ENCODE measurements around the gene HLCS. TPM values are rescaled to one million over a fixed set of nuclear protein-coding genes. Genes with fewer than 3 reads are reported as not detected.

The HLCS gene
- polyA plus RNA-seq, 1 experiment, result 16.9 TPM

- ChIA-PET POLR2A (no interaction called here), CTCF (interaction anchor here (0.6 to 2.1 kb wide), 2 partner anchors 14 to 257 kb away, joined by 3 to 5 read pairs; no protein-coding TSS in a partner anchor)
- no peak for DNase-seq (ENCODE audit: low read depth)
- peaks cover 27% of the 10 kb centered on the region for H3K27me3 ChIP-seq (ENCODE audit: control insufficient read depth, insufficient read depth, low read length)
- no peak for TF ChIP-seq CTCF (IDR thresholded peaks at IDR 0.05; ENCODE audit: insufficient read depth, low read depth, low read length)
- no peak overlapping the region for H3K4me3 ChIP-seq (ENCODE audit: low read depth, low read length)
- no peaks in the 10 kb centered on the region for H3K36me3 ChIP-seq (ENCODE audit: control insufficient read depth, insufficient read depth, low read length)
Measured at GRCh38 chr21:36732761-36733160, 233.7 kb downstream of the HLCS start.

- ChIA-PET CTCF (interaction anchor here (0.7 to 2.1 kb wide), 2 partner anchors 15 to 16 kb away, joined by 3 to 5 read pairs; no protein-coding TSS in a partner anchor), POLR2A (no interaction called here)
- H3K36me3 ChIP-seq (ENCODE audit: control insufficient read depth, insufficient read depth, low read length), result no peaks in the 10 kb centered on the region
- peaks cover 25% of the 10 kb centered on the region for H3K27me3 ChIP-seq (ENCODE audit: control insufficient read depth, insufficient read depth, low read length)
- H3K4me3 ChIP-seq (ENCODE audit: low read depth, low read length), result no peak overlapping the region
- no peak for TF ChIP-seq CTCF (IDR thresholded peaks at IDR 0.05; ENCODE audit: insufficient read depth, low read depth, low read length)
- no peak for DNase-seq (ENCODE audit: low read depth)
Measured at GRCh38 chr21:36732217-36732616, 234.3 kb downstream of the HLCS start.

GRCh38 chr21:36730291-36731281, 235.9 kb downstream of the HLCS start:
- no peak for DNase-seq (ENCODE audit: low read depth)
- no peak for TF ChIP-seq CTCF (IDR thresholded peaks at IDR 0.05; ENCODE audit: insufficient read depth, low read depth, low read length)
- Histone ChIP-seq H3K36me3 (ENCODE audit: control insufficient read depth, insufficient read depth, low read length) (no peaks in the 10 kb centered on the region), H3K4me3 (ENCODE audit: low read depth, low read length) (no peak overlapping the region), H3K27me3 (ENCODE audit: control insufficient read depth, insufficient read depth, low read length) (peaks cover 25% of the 10 kb centered on the region)
- ChIA-PET POLR2A (no interaction called here), CTCF (interaction anchor here (2.1 kb wide), 1 partner anchor 16 kb away, joined by 5 read pairs; no protein-coding TSS in a partner anchor)

GRCh38 chr21:36729310-36729970, 237.0 kb downstream of the HLCS start:
- no peak for TF ChIP-seq CTCF (IDR thresholded peaks at IDR 0.05; ENCODE audit: insufficient read depth, low read depth, low read length)
- no peaks in the 10 kb centered on the region for H3K36me3 ChIP-seq (ENCODE audit: control insufficient read depth, insufficient read depth, low read length)
- no peak for DNase-seq (ENCODE audit: low read depth)

More at GRCh38 chr21:36729310-36729970, 237.0 kb downstream of the HLCS start:
- POLR2A ChIA-PET, result no interaction called here
- CTCF ChIA-PET, result no interaction called here
- H3K4me3 ChIP-seq (ENCODE audit: low read depth, low read length), result no peak overlapping the region
- peaks cover 25% of the 10 kb centered on the region for H3K27me3 ChIP-seq (ENCODE audit: control insufficient read depth, insufficient read depth, low read length)

Measured in BJ (cell line).